ENCODE measurements around the gene GPD1.
A peak's percentile ranks its signal among the peaks of the same experiment; 100 is the strongest.
"Not testable (repeated sequence)": the region's sequence is repeated elsewhere in the genome, so short reads cannot be mapped to it uniquely, and the experiment has no call there.

Gene GPD1

DNA sequence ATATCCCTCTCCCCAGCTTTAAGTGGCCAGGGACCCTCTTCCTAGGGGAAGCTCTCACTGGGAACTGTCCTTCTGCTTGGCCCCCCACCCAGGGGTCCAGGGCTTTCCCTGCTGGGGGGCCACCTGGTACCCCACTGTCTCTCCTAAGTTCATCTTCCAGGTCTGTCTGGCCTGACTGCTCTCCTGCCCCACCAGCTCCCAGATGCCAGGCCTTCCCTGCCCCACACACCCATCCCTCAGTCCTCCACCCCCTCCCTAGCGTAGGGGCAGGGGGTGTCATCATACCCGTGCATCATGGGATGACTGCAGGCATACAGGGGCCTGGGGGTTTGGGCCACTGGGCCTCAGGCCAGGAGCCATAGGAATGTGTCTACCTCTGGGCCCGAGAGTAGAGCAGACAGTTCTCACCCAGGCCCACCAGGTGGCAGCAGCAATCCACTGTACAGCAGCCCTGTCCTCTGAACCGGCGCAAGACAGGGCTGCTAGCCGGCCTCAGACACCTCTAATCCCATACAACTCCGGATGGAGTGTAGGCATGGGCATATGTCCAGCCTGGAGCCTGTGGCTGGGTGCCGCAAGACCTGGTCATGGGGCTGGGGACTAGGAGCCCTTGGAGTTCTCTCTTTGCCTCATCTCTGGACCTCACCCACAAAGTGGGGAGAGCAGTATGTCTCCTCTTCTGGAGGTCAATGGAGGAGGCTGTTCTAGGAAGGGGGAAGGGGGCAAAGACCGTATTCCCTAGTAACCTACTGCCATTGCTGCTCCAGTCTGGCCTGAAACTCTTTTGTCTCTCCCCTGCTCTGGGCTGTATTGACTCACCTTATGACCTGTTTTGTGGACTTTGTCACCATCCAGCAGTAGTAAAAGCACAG is 28.6 kb upstream of the GPD1 start:
- peak; percentile 88 for DNase-seq

DNA sequence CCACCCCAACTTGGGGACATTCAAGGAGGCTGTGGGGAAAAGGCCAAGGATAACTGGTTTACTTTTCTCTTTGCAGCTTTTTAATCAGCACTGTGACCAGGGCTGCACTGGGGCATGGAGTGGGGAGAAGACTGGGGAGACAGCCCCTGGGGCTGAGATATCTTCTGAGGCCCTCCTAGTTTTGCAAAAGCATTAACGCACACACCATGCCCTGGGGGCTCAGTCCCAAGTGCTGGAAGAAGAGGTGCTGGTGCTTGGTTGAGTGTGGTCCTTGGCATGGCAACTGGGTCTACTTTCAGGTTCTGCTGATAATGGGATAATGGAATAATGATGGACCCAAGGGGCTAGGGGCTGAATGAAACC is 28.0 kb upstream of the GPD1 start:
- no peak for DNase-seq

DNA sequence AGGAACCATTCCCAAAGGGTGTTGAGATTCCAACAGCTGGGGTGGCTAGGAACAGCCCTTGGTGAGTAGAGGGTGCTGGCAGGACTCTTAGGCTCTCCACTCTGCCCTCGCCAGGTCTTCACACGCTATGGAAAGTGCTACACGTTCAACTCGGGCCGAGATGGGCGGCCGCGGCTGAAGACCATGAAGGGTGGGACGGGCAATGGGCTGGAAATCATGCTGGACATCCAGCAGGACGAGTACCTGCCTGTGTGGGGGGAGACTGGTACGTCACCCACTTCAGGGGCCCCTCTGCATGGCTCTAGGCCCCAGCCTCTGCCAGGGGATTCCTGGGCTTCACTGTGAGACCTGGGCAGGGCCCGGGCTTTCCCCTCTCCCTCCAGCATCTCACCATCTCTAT is 26.7 kb upstream of the GPD1 start:
- DNase-seq, result no peak

DNA sequence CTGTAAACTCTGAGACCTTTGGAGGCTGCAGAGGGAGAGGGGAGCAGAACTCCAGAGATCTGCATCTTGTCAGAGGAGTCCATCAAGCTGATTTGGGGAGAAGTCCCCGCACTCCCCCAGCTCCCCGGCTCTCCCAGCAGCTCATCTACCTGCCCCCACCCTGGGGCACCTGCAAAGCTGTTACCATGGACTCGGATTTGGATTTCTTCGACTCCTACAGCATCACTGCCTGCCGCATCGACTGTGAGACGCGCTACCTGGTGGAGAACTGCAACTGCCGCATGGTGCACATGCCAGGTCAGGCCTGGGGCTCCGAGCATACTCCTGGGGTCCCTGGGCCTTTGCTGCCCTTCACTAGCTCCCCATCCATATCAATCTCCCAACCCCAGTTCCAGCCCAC is 25.5 kb upstream of the GPD1 start:
- DNase-seq, result no peak

- no peak for DNase-seq
Measured at GRCh38 chr12:50079771-50080170, 24.0 kb upstream of the GPD1 start.

DNA sequence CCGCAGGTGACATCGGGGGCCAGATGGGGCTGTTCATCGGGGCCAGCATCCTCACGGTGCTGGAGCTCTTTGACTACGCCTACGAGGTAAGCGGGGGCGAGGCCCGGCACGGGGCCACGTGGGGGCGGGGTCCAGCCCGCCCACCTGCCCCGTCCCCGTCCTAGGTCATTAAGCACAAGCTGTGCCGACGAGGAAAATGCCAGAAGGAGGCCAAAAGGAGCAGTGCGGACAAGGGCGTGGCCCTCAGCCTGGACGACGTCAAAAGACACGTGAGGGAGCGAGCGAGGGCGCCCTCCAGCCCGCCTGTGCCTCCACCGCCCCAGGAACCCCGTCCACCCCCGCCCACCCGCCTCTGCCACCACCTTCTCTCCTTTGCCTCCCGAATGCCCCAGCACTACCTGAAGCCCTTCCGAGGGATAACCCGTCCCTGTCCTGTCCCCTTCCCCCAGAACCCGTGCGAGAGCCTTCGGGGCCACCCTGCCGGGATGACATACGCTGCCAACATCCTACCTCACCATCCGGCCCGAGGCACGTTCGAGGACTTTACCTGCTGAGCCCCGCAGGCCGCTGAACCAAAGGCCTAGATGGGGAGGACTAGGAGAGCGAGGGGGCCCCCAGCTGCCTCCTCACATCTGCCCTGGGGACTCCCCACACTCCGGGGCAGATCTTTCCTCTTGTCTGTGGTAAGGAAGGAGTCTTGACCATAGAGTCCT is 22.6 kb upstream of the GPD1 start:
- no peak for DNase-seq

- DNase-seq, result no peak
Measured at GRCh38 chr12:50082644-50083043, 21.2 kb upstream of the GPD1 start.

- no peak for DNase-seq
Measured at GRCh38 chr12:50083301-50083700, 20.5 kb upstream of the GPD1 start.

DNA sequence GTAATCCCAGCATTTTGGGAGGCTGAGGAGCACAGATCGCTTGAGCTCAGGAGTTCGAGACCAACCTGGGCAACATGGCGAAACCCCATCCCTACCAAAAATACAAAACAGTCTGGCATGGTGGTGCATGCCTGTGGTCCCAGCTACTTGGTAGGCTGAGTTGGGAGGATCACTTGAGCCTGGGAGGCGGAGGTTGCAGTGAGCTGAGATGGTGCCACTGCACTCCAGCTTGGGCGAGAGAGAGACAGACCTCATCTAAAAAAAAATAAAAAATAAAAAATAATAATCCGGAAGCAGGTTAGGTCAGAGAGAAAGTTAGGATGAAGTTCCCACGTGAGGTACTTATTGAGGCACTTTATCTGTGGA is 19.4 kb upstream of the GPD1 start:
- not testable (repeated sequence) for DNase-seq

DNA sequence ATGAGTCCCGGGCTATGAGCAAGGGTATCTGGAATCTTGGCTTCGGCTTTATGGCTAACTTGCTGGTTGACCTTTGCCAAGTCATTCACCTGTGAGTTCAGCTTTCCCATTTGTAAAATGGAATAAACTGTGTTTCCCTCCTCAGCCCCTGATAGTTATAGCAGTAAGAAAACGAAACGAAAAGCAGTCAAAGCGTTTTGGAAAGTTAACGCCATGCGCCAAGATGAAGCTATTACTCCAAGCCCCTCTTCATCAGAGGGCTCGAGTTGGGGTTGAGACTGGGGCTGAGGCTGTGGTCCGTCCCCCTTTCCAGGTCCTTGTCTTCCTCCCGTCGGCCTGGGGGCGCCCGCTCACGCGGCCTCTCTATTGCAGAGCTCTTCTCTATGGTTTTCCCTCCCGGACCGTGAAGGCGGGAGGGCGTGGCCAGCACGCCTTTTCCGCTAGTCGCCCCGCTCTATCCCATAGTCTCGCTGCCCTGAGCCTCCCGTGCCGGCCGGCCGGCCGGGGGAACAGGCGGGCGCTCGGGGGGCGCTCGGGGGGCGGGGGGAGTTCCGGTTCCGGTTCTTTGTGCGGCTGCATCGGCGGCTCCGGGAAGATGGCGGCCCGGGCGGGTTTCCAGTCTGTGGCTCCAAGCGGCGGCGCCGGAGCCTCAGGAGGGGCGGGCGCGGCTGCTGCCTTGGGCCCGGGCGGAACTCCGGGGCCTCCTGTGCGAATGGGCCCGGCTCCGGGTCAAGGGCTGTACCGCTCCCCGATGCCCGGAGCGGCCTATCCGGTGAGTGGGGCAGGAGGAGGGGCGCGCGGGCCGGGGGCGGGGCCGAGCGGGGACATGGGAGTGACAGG is 18.8 kb upstream of the GPD1 start, which contains the start of gene SMARCD1:
Gene SMARCD1 (plus strand): TSS at position 568 of the 840 bp plus-strand sequence. CDS start 28 bp downstream, at position 596.
- peak; percentile 91 for DNase-seq

DNA sequence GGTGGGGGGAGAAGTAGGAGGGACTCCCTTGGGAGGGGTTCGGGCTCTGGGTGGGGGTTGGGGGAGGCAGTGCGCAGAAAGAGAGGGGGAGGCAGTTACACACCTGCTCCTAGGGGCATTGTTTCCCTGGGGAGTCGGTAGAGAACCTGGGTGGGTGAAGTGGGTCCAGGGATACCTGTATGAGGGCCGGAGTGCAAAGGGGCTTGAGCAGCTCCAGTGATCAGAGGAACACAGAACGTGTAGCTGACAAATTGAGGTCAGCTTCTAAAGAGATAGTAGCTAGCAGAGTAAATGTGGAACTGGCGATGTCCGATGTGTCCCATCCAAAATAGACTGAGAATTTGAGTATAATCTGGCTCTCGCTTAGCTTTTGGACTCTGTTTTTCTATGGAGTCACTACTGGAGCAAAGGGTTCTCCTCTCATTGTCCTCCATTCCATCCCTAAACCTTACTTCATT is 18.2 kb upstream of the GPD1 start:
- no peak for DNase-seq

GRCh38 chr12:50086148-50086547 is 17.7 kb upstream of the GPD1 start:
- DNase-seq, result no peak

- DNase-seq, result no peak
Measured at GRCh38 chr12:50087151-50087550, 16.7 kb upstream of the GPD1 start.

GRCh38 chr12:50087995-50088394 is 15.8 kb upstream of the GPD1 start:
- DNase-seq, result no peak

DNA sequence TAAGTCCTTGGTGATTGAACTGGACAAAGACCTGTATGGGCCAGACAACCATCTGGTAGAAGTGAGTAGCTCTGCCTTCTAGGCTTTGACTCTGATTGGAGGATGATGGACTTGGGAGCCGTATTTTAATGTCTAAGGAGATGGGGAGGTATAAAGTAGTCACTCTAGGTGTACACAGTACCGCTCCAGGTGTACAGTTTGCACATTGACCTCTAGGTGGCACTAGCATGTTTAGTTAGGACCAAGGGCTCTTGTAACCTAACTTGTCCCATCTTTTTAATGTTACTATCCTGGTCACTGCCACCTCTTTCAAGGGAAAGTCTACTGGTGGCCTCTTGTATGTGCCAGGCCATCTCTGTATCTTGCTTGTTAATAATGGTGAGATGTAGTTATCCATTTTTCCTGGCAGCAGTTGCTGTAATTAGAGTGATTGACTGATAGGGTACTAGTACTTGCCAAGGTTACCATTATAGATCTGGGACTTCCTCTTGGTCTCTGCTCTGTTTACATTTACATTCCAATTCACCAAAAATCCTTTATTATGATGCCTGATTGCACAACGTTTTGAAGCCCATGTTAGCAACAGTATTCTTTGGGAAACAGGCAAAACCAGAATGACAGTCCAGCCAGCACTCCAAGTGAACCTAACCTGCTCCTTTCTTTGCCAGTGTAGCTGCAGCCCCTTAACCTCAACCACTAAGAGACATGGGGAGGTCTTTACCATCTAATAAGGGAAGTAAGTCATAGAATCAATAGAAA is 15.1 kb upstream of the GPD1 start:
- peak; percentile 64 for DNase-seq

- DNase-seq, result no peak
Measured at GRCh38 chr12:50089730-50090129, 14.1 kb upstream of the GPD1 start.

DNA sequence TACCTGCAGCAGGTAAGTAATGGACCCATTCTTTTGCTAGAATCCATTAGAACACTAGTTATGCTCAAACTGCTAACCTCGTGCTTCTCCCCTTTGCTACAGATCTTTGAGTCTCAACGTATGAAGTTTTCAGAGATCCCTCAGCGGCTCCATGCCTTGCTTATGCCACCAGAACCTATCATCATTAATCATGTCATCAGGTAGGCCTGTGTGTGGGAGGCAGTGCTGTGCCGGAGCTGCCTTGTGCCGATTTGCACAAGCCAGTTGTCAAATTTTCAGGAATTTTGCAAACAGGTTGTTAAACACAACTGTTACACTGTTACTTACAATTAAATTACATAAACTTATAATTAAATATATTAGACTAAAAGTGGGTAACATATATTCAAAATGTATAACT is 13.4 kb upstream of the GPD1 start:
- DNase-seq, result no peak

DNA sequence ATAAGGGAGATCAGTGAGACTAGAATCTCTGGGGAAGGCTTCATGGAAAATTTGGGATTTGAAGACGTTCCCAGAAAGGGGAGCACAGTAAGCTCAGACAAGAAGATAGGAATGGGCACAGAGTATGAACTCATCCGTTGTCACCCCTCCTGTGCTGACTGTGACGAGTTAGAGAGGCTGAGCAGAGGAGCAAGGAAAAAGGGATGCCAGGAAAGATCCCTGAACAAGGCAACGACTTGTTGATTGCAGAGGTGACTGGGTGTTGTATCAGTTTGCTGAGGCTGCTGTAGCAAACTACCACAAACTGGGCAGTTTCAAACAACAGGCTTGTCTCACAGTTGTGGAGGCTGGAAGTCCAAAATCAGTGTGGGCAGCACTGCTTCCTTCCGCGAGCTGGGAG is 5.9 kb upstream of the GPD1 start:
- no peak for DNase-seq

DNA sequence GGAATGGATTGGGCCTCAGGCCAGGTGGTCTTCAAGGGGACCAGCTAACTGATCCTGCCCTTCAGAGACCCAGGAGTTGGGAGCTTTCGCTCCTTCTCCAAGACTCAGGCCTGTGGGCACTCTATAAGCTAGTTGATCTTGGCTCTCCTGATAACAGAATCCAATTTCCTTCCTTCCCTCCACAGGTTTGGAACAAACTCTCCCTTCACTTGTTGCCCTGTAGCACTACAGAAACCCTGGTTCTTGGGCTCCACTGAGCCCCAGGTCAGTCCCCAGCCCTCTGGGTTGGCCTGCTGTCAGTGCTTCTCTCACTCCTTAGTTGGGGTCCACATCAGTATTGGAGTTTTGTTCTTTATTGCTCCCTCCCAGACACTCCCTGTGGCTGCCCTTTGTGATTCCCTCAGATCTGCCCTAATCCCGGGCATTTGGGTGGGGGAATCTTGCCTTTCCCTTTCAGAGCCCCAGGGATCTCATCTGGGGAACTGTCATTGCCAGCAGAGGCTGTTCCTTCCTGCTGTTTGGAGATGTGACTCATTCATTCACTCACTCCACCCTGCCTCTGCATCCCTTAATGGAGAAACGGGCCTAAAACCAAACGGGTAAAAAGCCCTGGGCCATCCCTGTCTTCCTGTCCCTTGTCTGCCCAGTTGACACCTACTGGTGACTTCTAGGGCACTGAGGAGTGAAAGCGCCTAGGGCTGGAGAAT is 4.4 kb upstream of the GPD1 start:
- no peak for DNase-seq

- DNase-seq, result no peak
Measured at GRCh38 chr12:50100561-50100960, 3.2 kb upstream of the GPD1 start.

DNA sequence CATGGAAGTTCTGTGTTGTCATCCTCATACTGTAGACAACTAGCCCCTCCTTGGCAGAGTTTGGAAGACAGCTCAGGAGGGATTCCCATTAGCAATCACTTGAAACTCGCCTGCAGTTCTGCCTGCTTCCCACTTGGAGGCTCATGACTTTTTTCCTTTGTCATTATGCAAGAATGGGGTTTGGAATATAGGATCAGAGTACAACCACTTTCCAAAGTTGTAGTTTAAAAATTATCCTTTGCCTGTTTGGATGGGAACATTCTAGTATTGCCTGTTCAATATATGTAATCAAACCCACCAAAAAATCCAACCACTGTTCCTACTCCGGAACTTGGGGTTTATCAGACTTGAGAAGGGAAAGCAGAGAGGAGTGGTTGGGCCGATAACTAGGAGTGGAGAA is 2.1 kb upstream of the GPD1 start:
- no peak for DNase-seq

DNA sequence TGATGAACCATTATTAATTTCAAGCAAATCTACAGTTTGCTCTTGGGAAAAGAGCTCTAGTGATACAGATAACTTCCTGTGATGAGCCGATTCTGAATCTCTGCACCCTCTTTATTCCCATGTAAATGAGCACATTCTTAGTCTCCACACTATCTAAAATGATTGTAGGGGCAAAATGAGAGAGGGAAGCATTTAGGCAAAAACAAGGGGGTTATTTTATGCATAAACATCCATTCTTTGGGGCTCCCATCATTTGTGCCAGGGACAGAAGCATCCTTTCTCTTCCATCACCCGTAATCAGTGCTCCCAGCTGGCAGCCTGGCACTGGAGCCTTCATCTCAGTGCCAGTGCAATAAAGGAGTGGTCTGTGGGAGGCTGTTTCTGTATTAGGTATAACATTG is 1.7 kb upstream of the GPD1 start:
- no peak for DNase-seq

All from CD4-positive, alpha-beta T cell treated with Interleukin-6 for 4 hours (primary cell).